Measurements from ENCODE around the gene C5orf24.
"Not testable (repeated sequence)": the region's sequence is repeated elsewhere in the genome, so short reads cannot be mapped to it uniquely, and the experiment has no call there.

C5orf24 gene

DNA sequence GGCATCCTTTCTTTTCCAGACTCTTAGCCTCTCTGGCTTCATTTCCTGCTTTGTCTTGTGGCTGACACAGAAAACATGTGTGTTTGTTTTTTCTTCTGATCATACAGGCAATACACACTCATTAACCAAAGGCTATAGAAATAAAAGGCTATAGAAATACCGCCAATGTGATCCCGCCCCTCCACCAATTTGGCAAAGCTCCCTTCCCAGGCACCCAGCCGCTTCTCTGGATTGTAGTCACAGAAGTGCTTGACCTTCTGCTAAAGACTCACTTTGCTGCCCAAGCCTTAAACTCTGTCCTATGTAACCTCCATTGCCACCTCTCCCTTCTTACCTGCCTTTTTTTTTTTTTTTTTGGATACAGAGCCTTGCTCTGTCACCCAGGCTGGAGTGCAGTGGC is 33.7 kb downstream of the C5orf24 start:
- DNase-seq (ENCODE audit: low read depth), result no peak
- H3K4me3 ChIP-seq (ENCODE audit: low read length), result no peak overlapping the region
- TF ChIP-seq, protein P1, sequence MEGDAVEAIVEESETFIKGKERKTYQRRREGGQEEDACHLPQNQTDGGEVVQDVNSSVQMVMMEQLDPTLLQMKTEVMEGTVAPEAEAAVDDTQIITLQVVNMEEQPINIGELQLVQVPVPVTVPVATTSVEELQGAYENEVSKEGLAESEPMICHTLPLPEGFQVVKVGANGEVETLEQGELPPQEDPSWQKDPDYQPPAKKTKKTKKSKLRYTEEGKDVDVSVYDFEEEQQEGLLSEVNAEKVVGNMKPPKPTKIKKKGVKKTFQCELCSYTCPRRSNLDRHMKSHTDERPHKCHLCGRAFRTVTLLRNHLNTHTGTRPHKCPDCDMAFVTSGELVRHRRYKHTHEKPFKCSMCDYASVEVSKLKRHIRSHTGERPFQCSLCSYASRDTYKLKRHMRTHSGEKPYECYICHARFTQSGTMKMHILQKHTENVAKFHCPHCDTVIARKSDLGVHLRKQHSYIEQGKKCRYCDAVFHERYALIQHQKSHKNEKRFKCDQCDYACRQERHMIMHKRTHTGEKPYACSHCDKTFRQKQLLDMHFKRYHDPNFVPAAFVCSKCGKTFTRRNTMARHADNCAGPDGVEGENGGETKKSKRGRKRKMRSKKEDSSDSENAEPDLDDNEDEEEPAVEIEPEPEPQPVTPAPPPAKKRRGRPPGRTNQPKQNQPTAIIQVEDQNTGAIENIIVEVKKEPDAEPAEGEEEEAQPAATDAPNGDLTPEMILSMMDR (conservative IDR thresholded peaks at IDR 0.05; ENCODE audit: low read length), result no peak

DNA sequence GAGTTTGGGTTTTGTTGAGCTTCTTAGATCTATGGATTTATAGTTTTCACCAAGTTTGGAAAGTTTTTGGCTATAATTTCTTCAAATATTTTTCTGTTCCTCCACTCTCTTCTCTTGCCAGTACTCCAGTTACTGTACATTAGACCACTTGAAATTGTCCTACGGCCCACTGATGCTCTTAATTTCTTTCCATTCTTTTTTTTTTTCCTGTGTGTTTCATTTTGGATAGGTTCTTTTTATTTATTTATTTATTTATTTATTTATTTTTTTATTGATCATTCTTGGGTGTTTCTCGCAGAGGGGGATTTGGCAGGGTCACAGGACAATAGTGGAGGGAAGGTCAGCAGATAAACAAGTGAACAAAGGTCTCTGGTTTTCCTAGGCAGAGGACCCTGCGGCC is 35.2 kb downstream of the C5orf24 start:
- DNase-seq (ENCODE audit: low read depth); H3K4me3 ChIP-seq (ENCODE audit: low read length): not testable (repeated sequence)

DNA sequence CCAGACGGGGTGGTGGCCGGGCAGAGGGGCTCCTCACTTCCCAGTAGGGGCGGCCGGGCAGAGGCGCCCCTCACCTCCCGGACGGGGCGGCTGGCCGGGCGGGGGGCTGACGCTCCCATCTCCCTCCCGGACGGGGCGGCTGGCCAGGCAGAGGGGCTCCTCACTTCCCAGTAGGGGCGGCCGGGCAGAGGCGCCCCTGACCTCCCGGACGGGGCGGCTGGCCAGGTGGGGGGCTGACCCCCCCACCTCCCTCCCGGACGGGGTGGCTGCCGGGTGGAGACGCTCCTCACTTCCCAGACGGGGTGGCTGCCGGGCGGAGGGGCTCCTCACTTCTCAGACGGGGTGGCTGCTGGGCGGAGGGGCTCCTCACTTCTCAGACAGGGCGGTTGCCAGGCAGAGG is 35.9 kb downstream of the C5orf24 start:
- DNase-seq (ENCODE audit: low read depth); H3K4me3 ChIP-seq (ENCODE audit: low read length): not testable (repeated sequence)

DNA sequence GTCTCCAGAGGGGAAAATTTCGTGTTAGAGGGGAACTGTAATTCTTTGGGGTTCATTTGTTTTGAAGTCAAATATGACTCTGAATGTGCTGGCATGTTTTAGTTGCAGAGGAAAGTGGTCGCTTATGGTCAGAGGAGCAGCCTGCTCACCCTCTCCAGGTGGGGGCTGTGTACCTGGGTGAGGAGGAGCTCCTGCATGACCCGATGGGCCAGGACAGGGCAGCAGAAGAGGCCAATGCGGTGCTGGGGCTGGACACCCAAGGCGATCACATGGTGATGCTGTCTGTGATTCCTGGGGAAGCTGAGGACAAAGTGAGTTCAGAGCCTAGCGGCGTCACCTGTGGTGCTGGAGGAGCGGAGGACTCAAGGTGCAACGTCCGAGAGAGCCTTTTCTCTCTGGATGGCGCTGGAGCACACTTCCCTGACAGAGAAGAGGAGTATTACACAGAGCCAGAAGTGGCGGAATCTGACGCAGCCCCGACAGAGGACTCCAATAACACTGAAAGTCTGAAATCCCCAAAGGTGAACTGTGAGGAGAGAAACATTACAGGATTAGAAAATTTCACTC is 41.9 kb downstream of the C5orf24 start:
- TF ChIP-seq, protein P1 (conservative IDR thresholded peaks at IDR 0.05; ENCODE audit: low read length), result no peak
- H3K4me3 ChIP-seq (ENCODE audit: low read length), result no peak overlapping the region
- DNase-seq (ENCODE audit: low read depth), result no peak

DNA sequence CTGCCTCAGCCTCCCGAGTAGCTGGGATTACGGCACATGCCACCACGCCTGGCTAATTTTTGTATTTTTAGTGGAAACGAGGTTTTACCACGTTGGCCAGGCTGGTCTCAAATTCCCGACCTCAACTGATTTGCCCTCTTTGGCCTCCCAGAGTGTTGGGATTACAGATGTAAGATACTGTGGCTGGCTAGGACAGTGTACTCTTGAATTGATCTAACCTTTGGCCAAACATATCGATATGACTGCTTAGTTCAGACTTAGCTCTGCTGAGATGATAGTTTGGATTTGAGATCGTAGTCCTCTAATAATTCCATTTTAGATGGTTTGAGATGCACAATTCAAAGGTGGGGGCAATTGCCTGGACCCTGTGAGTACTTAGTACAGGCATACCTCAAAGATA is 43.6 kb downstream of the C5orf24 start:
- TF ChIP-seq, protein P1 (conservative IDR thresholded peaks at IDR 0.05; ENCODE audit: low read length), result no peak
- DNase-seq (ENCODE audit: low read depth), result no peak

DNA sequence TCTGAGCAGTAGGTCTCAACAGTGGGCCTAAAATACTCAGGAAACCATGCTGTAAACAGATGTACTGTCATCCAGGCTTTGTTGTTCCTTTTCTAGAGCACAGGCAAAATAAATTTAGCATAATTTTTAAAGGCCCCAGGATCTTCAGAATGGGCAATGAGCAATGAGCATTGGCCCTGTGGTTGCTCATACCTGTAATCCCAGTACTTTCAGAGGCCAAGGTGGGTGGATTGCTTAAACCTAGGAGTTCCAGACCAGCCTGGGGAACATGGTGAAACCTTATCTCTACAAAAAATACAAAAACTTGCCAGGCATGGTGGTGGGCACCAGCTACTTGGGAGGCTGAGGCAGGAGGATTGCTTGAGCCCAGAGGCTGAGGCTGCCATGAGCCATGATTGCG is 45.7 kb downstream of the C5orf24 start:
- no peak for DNase-seq (ENCODE audit: low read depth)

More for the DNA sequence above, 43.6 kb downstream of the C5orf24 start:
- no peak overlapping the region for H3K4me3 ChIP-seq (ENCODE audit: low read length)

DNA sequence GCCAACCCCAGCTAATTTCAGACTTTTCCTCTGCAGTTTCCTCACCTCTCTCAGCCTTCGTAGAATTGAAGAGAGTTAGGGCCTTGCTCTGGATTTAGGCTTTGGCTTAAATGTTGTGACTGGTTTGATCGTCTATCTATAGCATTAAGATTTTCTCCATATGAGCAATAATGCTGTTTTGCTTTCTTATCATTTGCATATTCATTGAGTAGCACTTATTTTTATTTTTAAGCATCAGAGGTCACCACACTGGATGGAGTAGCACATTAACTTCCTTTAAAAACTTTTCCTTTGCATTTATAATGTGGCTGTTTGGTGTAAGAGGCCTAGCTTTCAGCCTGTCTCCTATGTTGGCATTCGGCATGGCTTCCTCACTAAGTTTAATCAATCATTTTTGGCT is 46.5 kb downstream of the C5orf24 start:
- DNase-seq (ENCODE audit: low read depth), result no peak
- TF ChIP-seq, protein P1 (conservative IDR thresholded peaks at IDR 0.05; ENCODE audit: low read length), result no peak
- H3K4me3 ChIP-seq (ENCODE audit: low read length), result no peak overlapping the region

More for the DNA sequence above, 45.7 kb downstream of the C5orf24 start:
- TF ChIP-seq, protein P1 (conservative IDR thresholded peaks at IDR 0.05; ENCODE audit: low read length), result no peak
- no peak overlapping the region for H3K4me3 ChIP-seq (ENCODE audit: low read length)

DNA sequence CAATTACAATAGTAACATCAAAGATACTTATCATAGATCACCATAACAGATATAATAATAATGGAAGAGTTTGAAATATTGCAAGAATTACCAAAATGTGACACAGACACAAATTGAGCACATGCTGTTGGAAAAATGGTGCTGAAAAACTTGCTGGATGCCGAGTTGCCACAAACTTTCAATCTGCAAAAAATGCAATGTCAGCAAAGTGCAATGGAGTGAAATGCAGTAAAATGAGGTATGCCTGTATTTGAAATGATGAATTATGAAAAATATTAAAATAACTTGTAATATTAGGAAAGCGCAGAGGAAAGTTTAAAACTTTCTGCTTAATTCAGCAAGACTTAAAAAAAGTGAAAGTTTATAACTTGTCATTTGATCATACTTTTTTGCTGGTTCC is 47.2 kb downstream of the C5orf24 start:
- DNase-seq (ENCODE audit: low read depth), result no peak
- no peak overlapping the region for H3K4me3 ChIP-seq (ENCODE audit: low read length)
- TF ChIP-seq, protein P1 (conservative IDR thresholded peaks at IDR 0.05; ENCODE audit: low read length), result no peak
